Osteoblast (primary cell): Measurements from ENCODE around the gene PDGFB. TPM values are rescaled to one million over a fixed set of nuclear protein-coding genes. Genes with fewer than 3 reads are reported as not detected.

Experiments
- DNase-seq: peaks from one replicate; pipeline ENCODE4 v3.0.0; 2011; ENCODE audit warnings: low spot score, mixed read lengths; ENCODE audit not compliant: insufficient read length; ENCODE audit errors: missing footprints
- H2AFZ ChIP-seq: 2 replicates; pipeline ENCODE4 v1.6.0; 2011; ENCODE audit warnings: mild to moderate bottlenecking, low read length
- H3K27ac ChIP-seq: 2 replicates; pipeline ENCODE4 v1.5.1; 2011; ENCODE audit warnings: mild to moderate bottlenecking, low read depth, low read length, moderate library complexity
- H3K27me3 ChIP-seq: 2 replicates; pipeline ENCODE4 v1.6.0; 2012; ENCODE audit warnings: mild to moderate bottlenecking, control low read depth, inconsistent platforms, low read length, moderate library complexity; ENCODE audit not compliant: insufficient read depth
- H3K36me3 ChIP-seq: 2 replicates; pipeline ENCODE4 v1.5.1; 2011; ENCODE audit warnings: mild to moderate bottlenecking, low read length, control low read depth, moderate library complexity; ENCODE audit not compliant: insufficient read depth
- H3K4me1 ChIP-seq: 2 replicates; pipeline ENCODE4 v1.5.1; 2011; ENCODE audit warnings: mild to moderate bottlenecking, low read length, control low read depth, moderate library complexity; ENCODE audit not compliant: insufficient read depth
- H3K4me2 ChIP-seq: 2 replicates; pipeline ENCODE4 v1.6.0; 2011; ENCODE audit warnings: mild to moderate bottlenecking, low read length; ENCODE audit not compliant: insufficient read depth
- H3K4me3 ChIP-seq: fragments of 200-600 bp; sonication (generic); 3 replicates; pipeline ENCODE4 v1.5.1; 2012; ENCODE audit warnings: mild to moderate bottlenecking, low read length, inconsistent platforms; ENCODE audit not compliant: insufficient read depth
- H3K79me2 ChIP-seq: 2 replicates; pipeline ENCODE4 v1.6.0; 2012; ENCODE audit warnings: mild to moderate bottlenecking, low read length, control low read depth, inconsistent platforms; ENCODE audit not compliant: insufficient read depth
- H3K9me3 ChIP-seq: 2 replicates; pipeline ENCODE4 v1.5.1; 2011; ENCODE audit warnings: low read depth, low read length, control low read depth
- H4K20me1 ChIP-seq: 2 replicates; pipeline ENCODE4 v1.6.0; 2012; ENCODE audit warnings: mild to moderate bottlenecking, low read length, control low read depth; ENCODE audit not compliant: insufficient read depth
- CTCF ChIP-seq: IDR thresholded peaks from 2 replicates; pipeline ENCODE4 v1.5.1; 2011; ENCODE audit warnings: mild to moderate bottlenecking, low read depth, low read length, moderate library complexity; ENCODE audit errors: extremely low read depth
- total RNA-seq: library from RNA; depleted of rRNA; stranded (reverse); fragments of >200 nt; gene quantifications from 2 replicates; pipeline ENCODE4 v1.2.3, GENCODE V29; 2012

The PDGFB gene
- total RNA-seq, 1 donor: under 0.01 TPM

GRCh38 chr22:39237318-39238100 lies 7.3 kb downstream of the PDGFB start:
- H3K27ac ChIP-seq: no peak overlapping the region

GRCh38 chr22:39236321-39237317 lies 8.2 kb downstream of the PDGFB start:
- TF ChIP-seq CTCF: no peak
- H3K4me2 ChIP-seq: no peak overlapping the region
- DNase-seq: peak; percentile 88

More at GRCh38 chr22:39237318-39238100, 7.3 kb downstream of the PDGFB start:
- Histone ChIP-seq H3K9me3 (no peaks in the 10 kb centered on the region), H3K4me2 (no peak overlapping the region), H4K20me1 (no peaks in the 10 kb centered on the region), H3K79me2 (no peaks in the 10 kb centered on the region), H2AFZ (no peak overlapping the region), H3K4me1 (peaks cover 6% of the 10 kb centered on the region), H3K4me3 (no peak overlapping the region), H3K36me3 (no peaks in the 10 kb centered on the region), H3K27me3 (peaks cover 47% of the 10 kb centered on the region)
- TF ChIP-seq CTCF: no peak
- DNase-seq: peak; percentile 49

GRCh38 chr22:39234867-39235687 lies 9.7 kb downstream of the PDGFB start:
- Histone ChIP-seq H3K27ac (no peak overlapping the region), H3K79me2 (no peaks in the 10 kb centered on the region), H3K27me3 (peaks cover 29% of the 10 kb centered on the region), H3K4me3 (no peak overlapping the region), H3K4me1 (peaks cover 6% of the 10 kb centered on the region), H2AFZ (no peak overlapping the region), H4K20me1 (no peaks in the 10 kb centered on the region), H3K4me2 (no peak overlapping the region), H3K36me3 (no peaks in the 10 kb centered on the region), H3K9me3 (no peaks in the 10 kb centered on the region)
- peak; percentile 74 for DNase-seq
- no peak for TF ChIP-seq CTCF

More at GRCh38 chr22:39236321-39237317, 8.2 kb downstream of the PDGFB start:
- Histone ChIP-seq H2AFZ (no peak overlapping the region), H3K36me3 (no peaks in the 10 kb centered on the region), H4K20me1 (no peaks in the 10 kb centered on the region), H3K4me1 (peaks cover 6% of the 10 kb centered on the region), H3K4me3 (no peak overlapping the region), H3K27ac (no peak overlapping the region), H3K9me3 (no peaks in the 10 kb centered on the region), H3K79me2 (no peaks in the 10 kb centered on the region), H3K27me3 (peaks cover 42% of the 10 kb centered on the region)
